Keratinocyte (primary cell): ENCODE data around the gene ADRM1. TPM values are rescaled to one million over a fixed set of nuclear protein-coding genes. Genes with fewer than 3 reads are reported as not detected.

ENCODE experiments used
- DNase-seq: peaks from one replicate; pipeline ENCODE4 v3.0.0-alpha.2; 2011; ENCODE audit warnings: low read depth, missing footprints, low spot score
- FAIRE-seq: peaks from 2 replicates; lab custom pipeline; 2011; peaks lifted over from hg19 to GRCh38; lab: Jason Lieb, UNC
- H2AFZ ChIP-seq: 2 replicates; pipeline ENCODE4 v1.6.0; 2012; ENCODE audit warnings: low read length, control low read depth, inconsistent platforms; ENCODE audit not compliant: control insufficient read depth
- H3K27ac ChIP-seq: 2 replicates; pipeline ENCODE4 v1.5.1; 2011; ENCODE audit warnings: low read length; ENCODE audit not compliant: control insufficient read depth, insufficient read depth
- H3K27me3 ChIP-seq: 3 replicates; pipeline ENCODE4 v1.6.0; 2011; ENCODE audit warnings: low read length; ENCODE audit not compliant: control insufficient read depth, insufficient read depth; ENCODE audit errors: extremely low read depth
- H3K36me3 ChIP-seq, 2 experiments: 2 replicates in 1 of 2; 3 replicates in 1 of 2; pipeline ENCODE4 v1.5.1; 2011; ENCODE audit warnings: low read length in 2 of 2, mild to moderate bottlenecking in 1 of 2; ENCODE audit not compliant: control insufficient read depth in 2 of 2, insufficient read depth in 2 of 2; ENCODE audit errors: extremely low read depth in 1 of 2
- H3K4me1 ChIP-seq: 3 replicates; pipeline ENCODE4 v1.5.1; 2011; ENCODE audit warnings: low read length; ENCODE audit not compliant: control insufficient read depth, insufficient read depth; ENCODE audit errors: extremely low read depth
- H3K4me2 ChIP-seq: 3 replicates; pipeline ENCODE4 v1.6.0; 2011; ENCODE audit warnings: low read depth, low read length; ENCODE audit not compliant: control insufficient read depth, insufficient read depth; ENCODE audit errors: extremely low read depth
- H3K4me3 ChIP-seq, 3 experiments: fragments of 200-600 bp in 1 of 3; sonication (generic) in 1 of 3; 2 replicates in 2 of 3; 3 replicates in 1 of 3; pipeline ENCODE4 v1.5.1; 2011 to 2016; ENCODE audit warnings: low read length in 3 of 3, mild to moderate bottlenecking in 3 of 3, control low read depth in 2 of 3, inconsistent platforms in 1 of 3, low read depth in 1 of 3, mixed read lengths in 1 of 3, mixed run types in 1 of 3, moderate library complexity in 1 of 3; ENCODE audit not compliant: control insufficient read depth in 2 of 3, insufficient read depth in 2 of 3; ENCODE audit errors: extremely low read depth in 1 of 3
- H3K79me2 ChIP-seq: 2 replicates; pipeline ENCODE4 v1.6.0; 2012; ENCODE audit warnings: low read length; ENCODE audit not compliant: control insufficient read depth, insufficient read depth
- H3K9ac ChIP-seq: 3 replicates; pipeline ENCODE4 v1.6.0; 2011; ENCODE audit warnings: low read length; ENCODE audit not compliant: control insufficient read depth, insufficient read depth; ENCODE audit errors: extremely low read depth
- H3K9me1 ChIP-seq: 3 replicates; pipeline ENCODE4 v1.6.0; 2011; ENCODE audit warnings: low read length; ENCODE audit not compliant: control insufficient read depth, insufficient read depth; ENCODE audit errors: extremely low read depth
- H3K9me3 ChIP-seq: 2 replicates; pipeline ENCODE4 v1.5.1; 2012; ENCODE audit warnings: low read depth, low read length; ENCODE audit not compliant: control insufficient read depth
- H4K20me1 ChIP-seq: 3 replicates; pipeline ENCODE4 v1.6.0; 2011; ENCODE audit warnings: low read length; ENCODE audit not compliant: control insufficient read depth, insufficient read depth; ENCODE audit errors: extremely low read depth
- EZH2 ChIP-seq: IDR thresholded peaks from one replicate; pipeline ENCODE4 v1.6.1; 2012; ENCODE audit warnings: inconsistent platforms, mild to moderate bottlenecking, low read length, moderate library complexity
- dilution Hi-C: fragments of 300-500 bp; cut with MboI; formaldehyde crosslinking; loops from one replicate; pipeline ENCODE4 v1.7.0; 2020; ENCODE audit warnings: low sequenced_read_pairs; ENCODE audit not compliant: extremely low pct_ligation_motif_present
- polyA plus RNA-seq, 5 experiments: library from polyadenylated mRNA; depleted of rRNA in 3 of 5; stranded (reverse) in 3 of 5; stranded (forward) in 1 of 5; unstranded in 1 of 5; fragments of >200 nt; gene quantifications; 1 replicate in 1 of 5; 2 replicates in 3 of 5; 3 replicates in 1 of 5; pipeline versions ENCODE4 v1.2.1 to v1.2.3, GENCODE V29; 2011 to 2012; ENCODE audit warnings: missing spikeins in 2 of 5, low read depth in 1 of 5, low replicate concordance in 1 of 5
- TF ChIP-seq, protein P1 (sequence below), 3 experiments: IDR thresholded peaks in 1 of 3; conservative IDR thresholded peaks in 1 of 3; optimal IDR thresholded peaks in 1 of 3; 2 replicates in 2 of 3; 3 replicates in 1 of 3; pipeline versions ENCODE3 to v1.5.1; 2011; ENCODE audit warnings: low read length in 3 of 3, mild to moderate bottlenecking in 3 of 3, moderate library complexity in 2 of 3, control low read depth in 1 of 3, inconsistent platforms in 1 of 3; ENCODE audit not compliant: insufficient read depth in 2 of 3; ENCODE audit errors: extremely low read depth in 1 of 3

ADRM1 gene
- polyA plus RNA-seq, 1 donor (not counting 4 experiments of a cell fraction or from before 2014, with no cell fraction given), result 91.4 TPM

DNA sequence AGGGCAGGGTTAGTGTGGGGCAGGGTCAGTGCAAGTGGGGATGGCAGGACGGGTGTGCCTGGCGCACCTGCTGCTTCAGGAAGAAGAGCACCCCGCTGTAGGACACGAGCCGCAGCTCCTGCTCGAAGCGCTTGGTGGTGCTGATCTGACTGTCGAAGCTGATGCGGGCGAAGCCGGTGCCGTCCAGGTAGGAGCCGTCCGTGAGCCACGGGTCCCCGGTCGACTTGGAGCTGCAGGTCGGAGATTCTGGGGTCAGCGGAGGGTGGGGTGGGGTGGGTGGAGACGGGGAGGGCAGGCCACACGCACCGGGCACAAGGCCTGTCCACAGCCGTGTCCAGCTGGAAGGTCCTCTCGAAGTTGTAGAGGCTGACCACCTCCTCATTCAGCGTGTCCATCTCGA is 10.2 kb downstream of the ADRM1 start:
- Histone ChIP-seq H3K4me3 (no peak overlapping the region), H3K4me1 (peaks cover 11% of the 10 kb centered on the region), H3K27me3 (no peaks in the 10 kb centered on the region), H2AFZ (no peak overlapping the region), H4K20me1 (peaks cover 20% of the 10 kb centered on the region), H3K9me3 (no peaks in the 10 kb centered on the region), H3K9me1 (no peaks in the 10 kb centered on the region), H3K9ac (no peak overlapping the region), H3K36me3 (peaks cover 42 to 49% of the 10 kb centered on the region in 2 experiments), H3K79me2 (peaks cover 3% of the 10 kb centered on the region), H3K4me2 (no peak overlapping the region), H3K27ac (no peak overlapping the region)
- dilution Hi-C loops, result no loop called here
- TF ChIP-seq EZH2, result no peak
- TF ChIP-seq, protein P1, sequence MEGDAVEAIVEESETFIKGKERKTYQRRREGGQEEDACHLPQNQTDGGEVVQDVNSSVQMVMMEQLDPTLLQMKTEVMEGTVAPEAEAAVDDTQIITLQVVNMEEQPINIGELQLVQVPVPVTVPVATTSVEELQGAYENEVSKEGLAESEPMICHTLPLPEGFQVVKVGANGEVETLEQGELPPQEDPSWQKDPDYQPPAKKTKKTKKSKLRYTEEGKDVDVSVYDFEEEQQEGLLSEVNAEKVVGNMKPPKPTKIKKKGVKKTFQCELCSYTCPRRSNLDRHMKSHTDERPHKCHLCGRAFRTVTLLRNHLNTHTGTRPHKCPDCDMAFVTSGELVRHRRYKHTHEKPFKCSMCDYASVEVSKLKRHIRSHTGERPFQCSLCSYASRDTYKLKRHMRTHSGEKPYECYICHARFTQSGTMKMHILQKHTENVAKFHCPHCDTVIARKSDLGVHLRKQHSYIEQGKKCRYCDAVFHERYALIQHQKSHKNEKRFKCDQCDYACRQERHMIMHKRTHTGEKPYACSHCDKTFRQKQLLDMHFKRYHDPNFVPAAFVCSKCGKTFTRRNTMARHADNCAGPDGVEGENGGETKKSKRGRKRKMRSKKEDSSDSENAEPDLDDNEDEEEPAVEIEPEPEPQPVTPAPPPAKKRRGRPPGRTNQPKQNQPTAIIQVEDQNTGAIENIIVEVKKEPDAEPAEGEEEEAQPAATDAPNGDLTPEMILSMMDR (optimal IDR thresholded peaks at IDR 0.05 in 1 of 3, IDR thresholded peaks at IDR 0.05 in 1 of 3, conservative IDR thresholded peaks at IDR 0.05 in 1 of 3; ENCODE audit: extremely low read depth in 1 of 3, insufficient read depth in 2 of 3, low read length in 3 of 3), result no peak
- no peak for DNase-seq
- no peak for FAIRE-seq

DNA sequence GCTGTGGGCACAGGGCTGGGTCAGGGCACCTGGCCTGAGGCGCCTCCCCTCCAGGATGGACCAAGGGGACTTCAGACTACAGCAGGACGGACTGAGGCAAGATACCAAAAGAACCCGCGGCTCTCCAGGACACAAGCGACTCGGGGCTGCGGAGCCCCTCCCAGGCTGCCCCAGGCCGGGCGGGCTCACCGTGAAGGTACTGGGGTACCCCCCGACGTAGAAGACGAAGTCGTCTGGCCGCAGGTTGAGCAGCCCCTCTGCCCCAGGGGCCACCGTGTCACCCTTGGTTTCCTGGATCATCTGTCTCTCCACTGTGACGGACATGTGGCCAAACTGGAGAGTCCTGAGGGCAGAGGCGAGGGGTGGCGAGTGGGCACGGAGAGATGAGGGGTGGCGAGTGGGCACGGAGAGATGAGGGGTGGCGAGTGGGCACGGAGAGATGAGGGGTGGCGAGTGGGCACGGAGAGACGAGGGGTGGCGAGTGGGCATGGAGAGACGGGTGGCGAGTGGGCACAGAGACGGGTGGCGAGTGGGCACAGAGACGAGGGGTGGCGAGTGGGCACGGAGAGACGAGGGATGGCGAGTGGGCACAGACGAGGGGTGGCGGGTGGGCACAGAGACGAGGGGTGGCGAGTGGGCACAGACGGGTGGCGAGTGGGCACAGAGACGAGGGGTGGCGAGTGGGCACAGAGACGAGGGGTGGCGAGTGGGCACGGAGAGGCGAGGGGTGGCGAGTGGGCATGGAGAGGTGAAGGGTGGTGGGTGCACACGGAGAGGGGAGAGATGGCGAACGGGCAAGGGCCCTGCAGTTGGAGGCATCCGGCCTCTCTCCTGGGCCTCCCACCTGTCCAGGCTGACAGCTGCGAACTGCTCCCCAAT is 10.9 kb downstream of the ADRM1 start:
- no peak overlapping the region for H3K4me2 ChIP-seq
- no peaks in the 10 kb centered on the region for H3K9me3 ChIP-seq
- no peaks in the 10 kb centered on the region for H3K27me3 ChIP-seq
- dilution Hi-C loops, result no loop called here
- H3K27ac ChIP-seq, result no peak overlapping the region
- H2AFZ ChIP-seq, result no peak overlapping the region
- H4K20me1 ChIP-seq, result peaks cover 17% of the 10 kb centered on the region
- peaks cover 38 to 45% of the 10 kb centered on the region in 2 experiments for H3K36me3 ChIP-seq
- DNase-seq (no peak), FAIRE-seq (no peak)
- no peaks in the 10 kb centered on the region for H3K9me1 ChIP-seq
- H3K4me3 ChIP-seq, result no peak overlapping the region
- TF ChIP-seq, protein P1 (optimal IDR thresholded peaks at IDR 0.05 in 1 of 3, IDR thresholded peaks at IDR 0.05 in 1 of 3, conservative IDR thresholded peaks at IDR 0.05 in 1 of 3; ENCODE audit: extremely low read depth in 1 of 3, insufficient read depth in 2 of 3, low read length in 3 of 3), result no peak
- no peak for TF ChIP-seq EZH2
- no peak overlapping the region for H3K9ac ChIP-seq
- peaks cover 1% of the 10 kb centered on the region for H3K79me2 ChIP-seq
- peaks cover 11% of the 10 kb centered on the region for H3K4me1 ChIP-seq
